HG02884 (cell line): ENCODE data around the gene OR4N2.
"Not testable (repeated sequence)": the region's sequence is repeated elsewhere in the genome, so short reads cannot be mapped to it uniquely, and the experiment has no call there.

ENCODE experiments used
- ATAC-seq: cut with Tn5 transposase; IDR thresholded peaks from one replicate; pipeline ENCODE4 v1.9.1; 2021; ENCODE audit warnings: mild to moderate bottlenecking, moderate library complexity; ENCODE audit not compliant: unreplicated experiment

The OR4N2 gene, protein sequence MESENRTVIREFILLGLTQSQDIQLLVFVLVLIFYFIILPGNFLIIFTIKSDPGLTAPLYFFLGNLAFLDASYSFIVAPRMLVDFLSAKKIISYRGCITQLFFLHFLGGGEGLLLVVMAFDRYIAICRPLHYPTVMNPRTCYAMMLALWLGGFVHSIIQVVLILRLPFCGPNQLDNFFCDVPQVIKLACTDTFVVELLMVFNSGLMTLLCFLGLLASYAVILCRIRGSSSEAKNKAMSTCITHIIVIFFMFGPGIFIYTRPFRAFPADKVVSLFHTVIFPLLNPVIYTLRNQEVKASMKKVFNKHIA

DNA sequence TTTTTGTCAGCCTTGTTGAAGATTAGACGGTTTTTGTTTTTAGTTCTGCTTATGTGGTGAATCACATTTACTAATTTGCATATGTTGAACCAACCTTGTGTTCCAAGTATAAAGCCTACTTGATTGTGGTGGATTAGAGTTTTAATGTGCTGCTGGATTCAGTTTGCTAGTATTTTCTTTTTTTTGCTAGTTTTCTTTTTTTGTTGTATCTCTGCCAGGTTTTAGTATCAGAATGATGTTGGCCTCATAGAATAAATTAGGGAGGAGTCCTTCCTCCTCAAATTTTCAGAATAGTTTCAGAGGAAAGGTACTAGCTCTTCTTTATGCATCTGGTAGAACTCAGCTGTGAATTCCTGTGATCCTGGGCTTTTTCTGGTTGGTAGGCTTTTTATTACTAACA, at the start of gene OR4N2:
Gene OR4N2 (plus strand): TSS at position 301 of the 400 bp plus-strand sequence. CDS start 23,679 bp downstream, outside the sequence.
- ATAC-seq = not testable (repeated sequence)

DNA sequence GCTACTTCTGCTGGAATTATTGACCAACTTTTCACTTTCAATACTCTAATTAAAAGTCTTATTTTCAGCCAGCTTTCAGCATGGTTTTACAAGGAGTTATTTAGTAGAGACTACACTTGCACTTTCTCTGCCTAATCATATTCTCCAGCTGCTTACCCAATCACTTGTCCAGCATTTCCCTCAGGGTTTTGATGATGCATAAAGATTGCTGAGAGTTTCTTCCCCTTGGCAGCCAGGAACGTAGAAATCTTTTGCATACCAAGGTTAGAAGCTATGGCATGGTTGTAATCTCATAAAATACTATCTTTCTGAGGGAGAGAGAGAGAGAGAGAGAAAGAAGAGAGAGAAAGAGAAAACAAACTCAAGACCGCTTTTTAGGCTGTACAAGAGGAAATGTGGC, 49.4 kb upstream of the OR4N2 start:
- no peak for ATAC-seq

DNA sequence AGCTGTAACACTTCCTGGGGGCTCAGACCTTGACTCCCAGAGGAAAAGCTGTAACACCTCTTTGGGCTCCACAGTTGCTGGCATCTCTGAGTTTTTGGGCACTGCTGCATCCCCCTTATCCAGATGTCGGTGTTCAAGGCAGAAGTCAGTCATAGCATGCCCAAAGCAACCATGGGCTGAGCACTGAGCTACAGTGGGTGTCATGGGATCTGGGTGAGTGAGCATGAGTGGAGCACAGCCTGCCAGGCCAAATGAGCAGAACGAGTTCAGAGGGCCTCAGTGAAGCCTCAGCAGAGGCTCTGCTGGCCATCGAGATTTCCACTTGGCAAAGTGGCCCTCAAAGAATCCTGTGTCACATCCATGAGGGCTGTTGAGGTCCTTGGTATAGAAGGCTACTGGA, 32.1 kb upstream of the OR4N2 start:
- ATAC-seq = not testable (repeated sequence)

DNA sequence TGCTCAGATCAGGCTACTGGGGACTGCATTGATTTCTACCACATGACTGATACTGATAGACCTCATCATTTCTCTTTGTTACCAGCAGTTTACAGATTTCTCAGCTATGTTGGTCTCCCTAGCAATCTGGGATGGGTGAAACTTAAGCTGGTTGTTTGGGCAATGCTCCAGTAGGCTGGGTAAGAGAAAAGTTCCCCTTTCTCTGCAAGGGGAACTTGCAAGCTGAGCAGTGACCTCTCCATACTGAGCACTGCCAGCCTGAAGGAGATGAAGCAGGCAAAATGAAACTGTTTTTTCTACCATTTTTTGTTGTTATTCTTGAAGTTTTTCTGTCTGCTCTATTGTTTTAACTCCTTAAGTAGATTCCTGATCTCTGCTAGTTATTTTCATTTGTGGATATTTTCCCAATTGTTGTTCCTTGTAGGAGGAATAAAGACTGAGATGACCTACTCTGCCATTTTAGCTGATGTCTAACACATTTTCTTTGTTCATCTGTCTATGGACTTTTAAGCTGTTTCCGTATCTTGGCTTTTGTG, 31.6 kb upstream of the OR4N2 start:
- peak; percentile 12 for ATAC-seq

DNA sequence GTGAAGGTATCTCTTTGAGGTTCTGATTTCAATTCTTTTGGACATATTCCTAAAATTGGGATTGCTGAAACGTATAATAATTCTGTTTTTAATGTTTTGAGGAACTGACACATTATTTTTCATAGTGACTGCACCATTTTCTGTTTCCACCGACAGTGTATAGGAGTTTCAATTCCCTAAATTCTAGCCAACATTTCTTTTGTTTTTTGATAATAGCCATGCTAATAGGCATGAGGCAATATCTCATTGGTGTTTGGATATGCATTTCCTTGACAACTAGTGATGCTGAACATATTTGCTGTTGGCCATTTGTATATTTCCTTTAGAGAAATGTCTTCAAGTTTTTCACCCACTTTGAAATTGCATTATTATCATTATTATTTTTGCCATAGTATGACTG, 31.1 kb upstream of the OR4N2 start:
- peak; percentile 71 for ATAC-seq

DNA sequence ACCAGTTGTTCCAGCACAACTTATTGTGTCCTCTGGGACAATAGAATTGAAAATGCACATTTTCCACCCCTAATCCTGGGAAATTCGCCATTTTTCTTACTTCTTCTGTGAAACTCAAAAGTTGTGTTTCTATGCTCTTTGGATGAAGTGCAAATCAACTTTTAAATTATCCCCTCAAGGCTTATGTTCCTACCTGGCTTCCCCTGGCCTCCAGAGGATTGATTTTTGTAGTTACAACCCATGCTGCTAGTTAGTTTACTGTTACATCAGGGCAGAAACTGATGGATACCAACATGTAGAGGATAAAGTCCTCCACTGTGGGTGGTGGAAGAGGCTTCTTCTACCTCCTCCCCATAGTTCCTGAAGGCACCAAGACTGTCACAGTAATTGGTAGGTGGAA, 30.4 kb upstream of the OR4N2 start, which contains the start of gene OR4M1:
Gene OR4M1 (plus strand): TSS at position 301 of the 400 bp plus-strand sequence. CDS start 6,819 bp downstream, outside the sequence.
- ATAC-seq = not testable (repeated sequence)

DNA sequence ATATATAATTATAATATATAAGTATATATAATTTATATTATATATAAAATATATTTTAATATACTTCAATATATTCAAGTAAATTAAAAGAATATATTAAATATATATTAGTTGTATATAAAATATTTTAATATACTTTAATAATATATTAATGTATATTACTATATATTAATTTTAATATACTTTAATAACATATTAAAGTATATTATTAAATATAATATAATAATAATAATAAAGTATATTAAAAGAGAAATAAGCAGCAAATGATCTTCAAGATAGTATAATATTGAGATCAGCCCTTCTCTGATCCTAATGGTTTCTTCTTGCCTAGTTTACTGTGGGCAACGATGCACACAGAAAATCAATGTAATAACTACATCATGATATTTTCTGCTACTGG, 28.0 kb upstream of the OR4N2 start:
- no peak for ATAC-seq

DNA sequence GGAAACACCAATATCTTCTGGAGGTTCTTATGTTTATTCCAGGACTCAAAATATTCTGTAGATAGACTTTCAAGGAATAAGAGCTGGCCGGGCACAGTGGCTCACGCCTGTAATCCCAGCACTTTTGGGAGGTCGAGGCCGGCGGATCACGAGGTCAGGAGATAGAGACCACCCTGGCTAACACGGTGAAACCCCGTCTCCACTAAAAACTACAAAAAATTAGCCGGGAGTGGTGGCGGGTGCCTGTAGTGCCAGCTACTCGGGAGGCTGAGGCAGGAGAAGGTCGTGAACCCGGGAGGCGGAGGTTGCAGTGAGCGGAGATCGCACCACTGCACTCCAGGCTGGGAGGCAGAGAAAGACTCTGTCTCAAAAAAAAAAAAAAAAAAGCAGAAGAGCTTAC, 17.7 kb upstream of the OR4N2 start:
- not testable (repeated sequence) for ATAC-seq

DNA sequence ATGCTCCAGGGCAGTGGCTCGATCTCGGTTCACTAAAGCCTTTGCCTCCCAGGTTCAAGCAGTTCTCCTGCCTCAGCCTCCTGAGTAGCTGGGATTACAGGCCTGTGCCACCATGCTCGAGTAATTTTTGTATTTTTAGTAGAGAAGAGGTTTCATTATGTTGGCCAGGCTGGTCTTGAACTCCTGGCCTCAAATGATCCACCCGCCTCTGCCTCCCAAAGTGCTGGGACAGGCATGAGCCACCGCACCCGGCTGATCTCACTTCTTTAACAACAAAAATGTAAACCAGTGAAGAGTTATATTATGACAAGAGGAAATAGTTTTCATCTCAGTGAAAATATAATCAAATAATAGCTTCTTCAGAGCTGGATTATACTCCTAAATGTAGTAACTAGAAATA, 16.3 kb upstream of the OR4N2 start:
- ATAC-seq = not testable (repeated sequence)

DNA sequence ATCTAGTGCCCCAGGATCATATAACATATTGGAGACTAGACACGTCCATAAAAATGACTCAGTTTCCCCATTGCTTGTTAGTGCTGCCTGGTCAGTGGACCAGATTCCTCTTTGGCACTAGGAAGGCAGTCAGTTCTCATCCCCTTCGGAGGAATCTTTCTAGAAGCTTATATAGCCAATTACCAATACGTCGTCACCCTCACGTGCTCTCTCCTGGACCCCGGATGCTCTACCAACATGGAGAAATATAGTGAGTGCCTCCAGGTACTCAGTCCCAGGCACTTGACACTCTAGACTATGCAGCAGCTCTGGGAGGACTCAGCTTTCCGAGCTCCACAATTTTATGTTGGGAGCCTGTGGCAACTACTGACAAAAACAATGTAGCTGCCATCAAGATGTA, 15.4 kb upstream of the OR4N2 start:
- ATAC-seq = not testable (repeated sequence)

DNA sequence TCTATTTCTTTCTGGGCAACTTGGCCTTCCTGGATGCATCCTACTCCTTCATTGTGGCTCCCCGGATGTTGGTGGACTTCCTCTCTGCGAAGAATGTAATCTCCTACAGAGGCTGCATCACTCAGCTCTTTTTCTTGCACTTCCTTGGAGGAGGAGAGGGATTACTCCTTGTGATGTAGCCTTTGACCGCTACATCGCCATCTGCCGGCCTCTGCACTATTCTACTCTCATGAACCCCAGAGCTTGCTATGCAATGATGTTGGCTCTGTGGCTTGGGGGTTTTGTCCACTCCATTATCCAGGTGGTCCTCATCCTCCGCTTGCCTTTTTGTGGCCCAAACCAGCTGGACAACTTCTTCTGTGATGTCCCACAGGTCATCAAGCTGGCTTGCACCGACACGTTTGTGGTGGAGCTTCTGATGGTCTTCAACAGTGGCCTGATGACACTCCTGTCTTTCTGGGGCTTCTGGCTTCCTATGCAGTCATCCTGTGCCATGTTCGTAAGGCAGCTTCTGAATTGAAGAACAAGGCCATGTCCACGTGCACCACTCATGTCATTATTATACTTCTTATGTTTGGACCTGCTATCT, 7.0 kb upstream of the OR4N2 start:
- ATAC-seq = not testable (repeated sequence)

DNA sequence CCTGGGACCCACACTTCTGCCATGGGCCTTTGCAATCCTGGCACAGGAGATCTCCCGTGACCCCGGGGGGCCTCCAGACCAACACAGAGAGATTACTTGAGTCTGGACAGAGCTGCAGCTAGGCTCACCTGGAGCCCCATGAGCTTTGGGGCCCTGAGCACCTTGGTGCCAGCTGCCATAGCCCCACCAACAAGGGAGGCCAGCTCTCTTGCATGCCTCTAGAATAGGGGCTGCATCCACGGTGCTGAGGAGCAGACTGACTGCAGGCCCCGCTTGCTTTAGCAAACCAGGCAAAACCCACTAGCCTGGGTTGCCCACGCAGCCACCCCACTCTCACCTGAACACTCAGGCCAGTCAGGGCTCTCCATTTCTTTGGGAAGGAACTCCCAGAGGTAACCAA, 3.7 kb upstream of the OR4N2 start:
- ATAC-seq = no peak

DNA sequence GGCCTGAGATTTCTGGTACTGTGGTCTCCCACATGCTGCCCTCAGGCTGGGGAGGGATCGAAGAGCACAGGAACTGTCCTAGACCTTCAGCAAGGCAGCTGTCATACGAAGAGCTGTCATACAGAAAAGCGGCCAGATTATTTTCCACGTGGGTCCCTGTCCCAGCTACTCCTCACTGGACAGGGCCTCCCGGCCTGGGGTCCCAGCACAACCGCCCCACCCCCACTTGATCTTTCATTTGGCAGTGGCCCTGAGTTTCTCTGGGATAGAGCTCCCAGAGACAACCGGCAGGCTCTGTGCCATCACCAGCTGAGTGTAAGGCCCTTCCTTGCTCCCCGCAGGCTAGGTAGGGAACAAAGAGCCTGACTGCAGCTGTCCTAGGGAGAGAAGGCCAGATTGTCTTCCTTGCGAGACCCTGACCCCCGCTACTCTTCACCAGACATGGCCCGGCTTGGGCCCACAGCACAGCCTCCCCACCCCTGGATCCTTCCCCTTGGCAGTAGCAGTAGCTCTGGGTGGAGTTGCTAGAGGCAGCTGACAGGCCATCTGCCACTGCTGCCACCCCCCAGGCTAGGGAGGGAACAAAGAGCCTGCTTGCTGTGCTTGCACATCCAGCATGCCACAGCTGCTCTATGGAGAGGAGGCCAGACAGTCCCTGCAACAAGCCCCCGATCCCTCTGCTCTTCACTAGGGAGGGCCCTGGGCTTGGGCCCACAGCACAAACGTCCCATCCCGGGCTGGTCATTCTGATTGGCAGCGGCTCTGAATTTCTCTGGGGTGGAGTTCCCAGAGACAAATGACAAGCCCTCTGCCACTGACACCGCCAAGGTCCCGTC, 3.1 kb upstream of the OR4N2 start:
- no peak for ATAC-seq

DNA sequence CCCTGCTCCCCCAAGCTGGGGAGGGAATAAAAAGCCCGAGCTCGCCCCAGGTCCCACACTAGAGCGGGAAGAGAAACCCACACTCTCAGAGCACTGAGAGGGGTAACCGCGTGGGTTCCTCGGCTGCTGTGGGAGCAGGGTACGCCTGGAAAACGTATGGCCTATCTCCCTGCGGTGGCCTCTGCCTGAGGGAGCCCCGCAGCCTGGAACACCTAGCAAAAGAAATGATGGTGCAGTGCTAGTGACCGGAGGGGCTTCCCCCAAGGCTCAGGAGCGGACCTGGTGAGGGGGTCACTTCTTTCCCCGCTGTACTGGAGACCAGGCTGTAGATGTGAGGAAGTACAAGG, 2.5 kb upstream of the OR4N2 start:
- no peak for ATAC-seq

DNA sequence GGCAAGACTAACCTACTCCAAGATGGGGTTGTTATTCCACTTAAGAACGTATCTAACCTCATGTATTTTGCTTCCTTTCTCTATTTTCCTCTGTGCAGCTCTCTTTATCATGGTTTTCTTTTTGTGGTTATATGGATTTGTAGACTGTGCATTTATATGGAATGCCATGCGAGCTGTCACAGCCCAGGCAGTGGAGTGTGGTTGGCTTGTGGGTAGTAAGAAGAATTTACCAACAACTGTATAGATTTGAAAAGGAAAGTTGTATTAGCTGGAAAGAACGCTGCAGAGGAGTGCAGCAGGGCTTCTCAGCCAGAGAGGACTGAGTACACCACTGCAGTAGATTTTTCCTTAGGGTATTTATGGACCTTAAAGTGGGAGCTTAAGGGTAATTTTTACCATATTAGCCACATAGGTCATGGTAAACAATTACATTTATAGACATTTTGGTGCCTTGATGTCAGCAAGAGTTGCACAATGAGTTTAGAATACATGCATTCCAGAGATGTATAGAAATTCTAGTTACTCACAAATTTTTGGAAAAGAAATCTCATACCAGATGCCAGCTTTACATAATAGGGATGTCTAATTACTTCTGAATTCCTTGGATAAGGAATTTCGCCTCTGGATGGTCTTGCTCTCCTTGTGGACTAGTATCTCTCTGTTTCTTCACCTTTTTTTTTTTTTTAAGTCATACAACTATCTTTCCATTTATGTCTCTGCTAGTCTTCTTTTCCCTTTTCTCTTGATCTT, 9.8 kb downstream of the OR4N2 start:
- ATAC-seq = not testable (repeated sequence)

DNA sequence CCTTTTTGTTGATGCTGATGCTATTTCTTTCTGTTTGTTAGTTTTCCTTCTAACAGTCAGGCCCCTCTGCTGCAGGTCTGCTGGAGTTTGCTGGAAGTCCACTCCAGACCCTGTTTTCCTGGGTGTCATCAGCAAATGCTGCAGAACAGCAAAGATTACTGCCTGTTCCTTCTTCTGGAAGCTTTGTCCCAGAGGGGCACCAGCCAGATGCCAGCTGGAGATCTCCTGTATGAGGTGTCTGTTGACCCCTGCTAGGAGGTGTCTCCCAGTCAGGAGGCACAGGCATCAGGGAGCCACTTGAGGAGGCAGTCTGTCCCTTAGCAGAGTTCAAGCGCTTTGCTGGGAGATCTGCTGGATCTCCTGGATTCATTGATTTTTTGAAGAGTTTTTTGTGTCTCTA, 16.3 kb downstream of the OR4N2 start:
- not testable (repeated sequence) for ATAC-seq

DNA sequence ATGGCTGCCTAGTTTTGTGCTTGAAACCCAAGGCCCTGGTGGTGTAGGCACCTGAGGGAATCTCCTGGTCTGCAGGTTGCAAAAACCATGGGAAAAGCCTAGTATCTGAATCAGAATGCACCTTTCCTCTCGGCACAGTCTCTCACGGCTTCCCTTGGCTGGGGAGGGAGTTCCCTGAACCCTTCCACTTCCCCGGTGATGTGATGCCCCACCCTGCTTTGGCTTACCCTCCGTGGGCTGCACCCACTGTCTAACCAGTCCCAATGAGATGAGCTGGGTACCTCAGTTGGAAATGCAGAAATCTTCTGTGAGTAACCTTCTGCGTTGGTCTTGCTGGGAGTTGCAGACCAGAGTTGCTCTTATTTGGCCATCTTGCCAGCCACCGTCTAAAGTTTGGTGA, 17.4 kb downstream of the OR4N2 start:
- ATAC-seq = not testable (repeated sequence)

DNA sequence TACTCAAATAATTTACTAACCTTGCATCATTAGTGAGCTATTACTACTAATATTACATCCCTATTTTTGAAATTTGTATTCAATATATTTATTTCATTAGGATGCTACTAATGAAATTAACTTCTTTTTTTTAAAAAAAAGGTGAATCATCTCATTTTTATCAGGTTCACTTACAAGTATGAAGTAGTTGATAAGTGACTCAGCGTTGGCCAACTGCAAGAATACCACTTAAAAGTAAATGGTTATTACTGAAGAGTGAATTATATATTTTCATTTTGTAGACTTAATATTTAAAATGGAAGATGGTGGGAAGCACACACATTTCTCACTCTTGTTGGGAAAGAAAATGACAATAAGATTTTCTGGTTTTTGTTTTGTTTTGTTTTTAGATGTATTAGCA, 19.6 kb downstream of the OR4N2 start:
- ATAC-seq = no peak

DNA sequence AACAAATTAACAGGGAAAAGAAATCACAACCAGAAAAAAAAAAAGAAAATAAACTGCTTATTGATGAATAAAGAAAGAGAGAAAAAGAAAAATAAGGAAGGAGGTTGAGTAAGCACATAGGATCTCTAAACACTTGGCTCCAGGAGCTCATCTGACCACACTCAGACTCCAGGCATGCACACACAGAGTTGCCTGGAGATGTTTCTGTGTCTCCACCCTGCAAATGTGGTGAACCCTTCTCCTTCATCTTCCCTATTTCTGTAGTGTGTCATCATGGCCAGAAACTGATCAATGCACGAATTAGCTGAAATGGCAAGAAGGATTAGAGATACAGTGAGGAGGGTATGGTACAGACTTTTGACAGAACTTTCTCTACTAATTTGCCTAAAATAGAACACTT, 20.2 kb downstream of the OR4N2 start:
- no peak for ATAC-seq

DNA sequence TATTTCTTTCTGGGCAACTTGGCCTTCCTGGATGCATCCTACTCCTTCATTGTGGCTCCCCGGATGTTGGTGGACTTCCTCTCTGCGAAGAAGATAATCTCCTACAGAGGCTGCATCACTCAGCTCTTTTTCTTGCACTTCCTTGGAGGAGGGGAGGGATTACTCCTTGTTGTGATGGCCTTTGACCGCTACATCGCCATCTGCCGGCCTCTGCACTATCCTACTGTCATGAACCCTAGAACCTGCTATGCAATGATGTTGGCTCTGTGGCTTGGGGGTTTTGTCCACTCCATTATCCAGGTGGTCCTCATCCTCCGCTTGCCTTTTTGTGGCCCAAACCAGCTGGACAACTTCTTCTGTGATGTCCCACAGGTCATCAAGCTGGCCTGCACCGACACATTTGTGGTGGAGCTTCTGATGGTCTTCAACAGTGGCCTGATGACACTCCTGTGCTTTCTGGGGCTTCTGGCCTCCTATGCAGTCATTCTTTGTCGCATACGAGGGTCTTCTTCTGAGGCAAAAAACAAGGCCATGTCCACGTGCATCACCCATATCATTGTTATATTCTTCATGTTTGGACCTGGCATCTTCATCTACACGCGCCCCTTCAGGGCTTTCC, 24.2 kb downstream of the OR4N2 start:
- not testable (repeated sequence) for ATAC-seq
